GM12878 (cell line): ENCODE data around the gene CCL23. TPM values are rescaled to one million over a fixed set of nuclear protein-coding genes. Genes with fewer than 3 reads are reported as not detected.

Experiments used
- ATAC-seq: fragments of 200-7000 bp; cut with Tn5 transposase; 3 replicates; pipeline ENCODE4 v1.9.1; 2020; ENCODE audit warnings: mild to moderate bottlenecking, moderate library complexity
- BruUV-seq: library from RNA; stranded (reverse); fragments of 400-500 nt; replicated peaks from 2 replicates; lab custom pipeline; 2021; lab: Mats Ljungman, UMichigan
- CTCF ChIA-PET: fragments of 300-600 bp; sonication (Branson Sonifier 250); formaldehyde crosslinking; extraction: SDS; loops from one replicate; lab custom pipeline; 2021; ENCODE audit warnings: inconsistent platforms; lab: Yijun Ruan, JAX
- POLR2A ChIA-PET: fragments of 350-600 bp; formaldehyde crosslinking; extraction: SDS; loops from one replicate; lab custom pipeline; 2021; ENCODE audit warnings: inconsistent platforms; lab: Charles Lee
- RAD21 ChIA-PET: fragments of 300-600 bp; sonication (Branson Sonifier 250); formaldehyde crosslinking; loops from one replicate; lab custom pipeline; 2023; ENCODE audit warnings: antibody characterized with exemption; ENCODE audit not compliant: unreplicated experiment; lab: Charles Lee
- SMC1A ChIA-PET: fragments of 300-600 bp; sonication (Branson Sonifier 250); formaldehyde crosslinking; loops from one replicate; lab custom pipeline; 2023; ENCODE audit not compliant: unreplicated experiment, uncharacterized antibody; lab: Charles Lee
- DNase-seq: peaks from one replicate; pipeline ENCODE4 v3.0.0-alpha.2; 2011; ENCODE audit warnings: low read depth, low spot score
- FAIRE-seq: peaks from 3 replicates; lab custom pipeline; 2011; peaks lifted over from hg19 to GRCh38; lab: Jason Lieb, UNC
- H2AFZ ChIP-seq: 2 replicates; pipeline ENCODE4 v1.6.0; 2011; ENCODE audit warnings: low read depth, low read length, control low read depth; ENCODE audit not compliant: control insufficient read depth
- H3K27ac ChIP-seq: 2 replicates; pipeline ENCODE4 v1.5.1; 2011; ENCODE audit warnings: control low read depth; ENCODE audit not compliant: control insufficient read depth, insufficient read depth
- H3K27me3 ChIP-seq, 2 experiments: replicated peaks in 1 of 2; 2 replicates each; pipeline versions ENCODE4 v1.6.0 to v1.6.1; 2011; ENCODE audit warnings: low read length in 1 of 2; ENCODE audit not compliant: control insufficient read depth in 2 of 2, insufficient read depth in 2 of 2
- H3K36me3 ChIP-seq, 2 experiments: 2 replicates each; pipeline ENCODE4 v1.5.1; 2011; ENCODE audit warnings: low read length in 1 of 2; ENCODE audit not compliant: control insufficient read depth in 2 of 2, insufficient read depth in 2 of 2
- H3K4me1 ChIP-seq: 2 replicates; pipeline ENCODE4 v1.6.1; 2011; ENCODE audit warnings: mild to moderate bottlenecking, low read length, moderate library complexity, mixed read lengths; ENCODE audit not compliant: control insufficient read depth, insufficient read depth
- H3K4me2 ChIP-seq: 2 replicates; pipeline ENCODE4 v1.6.0; 2011; ENCODE audit warnings: control low read depth; ENCODE audit not compliant: control insufficient read depth, insufficient read depth
- H3K4me3 ChIP-seq: fragments of 200-600 bp; sonication (generic); 2 replicates; pipeline ENCODE4 v1.5.1; 2016
- H3K79me2 ChIP-seq: 2 replicates; pipeline ENCODE4 v1.6.0; 2011; ENCODE audit warnings: low read length; ENCODE audit not compliant: control insufficient read depth, insufficient read depth
- H3K9ac ChIP-seq: 2 replicates; pipeline ENCODE4 v1.8.0; 2011; ENCODE audit warnings: low read length, control low read depth, mixed read lengths; ENCODE audit not compliant: control insufficient read depth, insufficient read depth
- H3K9me3 ChIP-seq: replicated peaks from 3 replicates; pipeline ENCODE4 v1.5.1; 2011; ENCODE audit warnings: mild to moderate bottlenecking, low read length; ENCODE audit not compliant: control insufficient read depth, insufficient read depth
- H4K20me1 ChIP-seq: 2 replicates; pipeline ENCODE4 v1.6.0; 2011; ENCODE audit not compliant: control insufficient read depth, insufficient read depth
- CEBPZ ChIP-seq: fragments of 150-350 bp; IDR thresholded peaks from 2 replicates; pipeline ENCODE4 v1.6.1; 2016; ENCODE audit warnings: low read depth, low read length
- MYC ChIP-seq: IDR thresholded peaks from 2 replicates; pipeline ENCODE4 v1.6.1; 2011; ENCODE audit warnings: mild to moderate bottlenecking, low read length, moderate library complexity, inconsistent platforms; ENCODE audit not compliant: insufficient read depth, insufficient replicate concordance, insufficient read length, severe bottlenecking
- NR2C2 ChIP-seq: IDR thresholded peaks from 2 replicates; pipeline ENCODE4 v1.6.1; 2011; ENCODE audit warnings: borderline replicate concordance, low read depth; ENCODE audit not compliant: control insufficient read depth, insufficient read length
- NRF1 ChIP-seq: conservative IDR thresholded peaks from 2 replicates; pipeline ENCODE4 v1.6.1; 2011; ENCODE audit warnings: mild to moderate bottlenecking, low read depth, low read length, improper control_type of control experiment
- RAD51 ChIP-seq: fragments of 450-650 bp; IDR thresholded peaks from 2 replicates; pipeline ENCODE4 v1.6.1; 2016; ENCODE audit warnings: moderate library complexity, mild to moderate bottlenecking, inconsistent platforms
- RCOR1 ChIP-seq: conservative IDR thresholded peaks from 2 replicates; pipeline ENCODE4 v1.6.1; 2012; ENCODE audit warnings: low read depth, low read length, improper control_type of control experiment
- USF1 ChIP-seq: IDR thresholded peaks from 2 replicates; pipeline ENCODE4 v1.6.1; 2011; ENCODE audit warnings: borderline replicate concordance, low read depth, mild to moderate bottlenecking, moderate library complexity, mixed read lengths, low read length; ENCODE audit not compliant: insufficient read depth; ENCODE audit errors: extremely low read length
- ZBED1 ChIP-seq: IDR thresholded peaks from 2 replicates; pipeline ENCODE4 v1.6.1; 2016; ENCODE audit warnings: borderline replicate concordance
- ZBTB33 ChIP-seq: fragments of 450-650 bp; IDR thresholded peaks from 2 replicates; pipeline ENCODE4 v1.6.1; 2017; ENCODE audit warnings: mild to moderate bottlenecking
- ZNF384 ChIP-seq: IDR thresholded peaks from 2 replicates; pipeline ENCODE4 v1.6.1; 2012; ENCODE audit warnings: low read depth, mild to moderate bottlenecking, low read length, improper control_type of control experiment, borderline replicate concordance
- ZNF592 ChIP-seq: fragments of 450-650 bp; IDR thresholded peaks from 2 replicates; pipeline ENCODE4 v1.6.1; 2017; ENCODE audit warnings: mild to moderate bottlenecking, moderate library complexity
- WGBS: methylation state at CpG from one replicate; pipeline ENCODE4 v1.1.6; 2016; ENCODE audit warnings: low lambda C conversion rate; ENCODE audit not compliant: insufficient replicate concordance, insufficient coverage; ENCODE audit errors: missing lambda C conversion rate; 5-methylcytosine and 5-hydroxymethylcytosine counted together
- in situ Hi-C: fragments of 300-500 bp; cut with MboI; formaldehyde crosslinking; loops from 9 replicates; pipeline ENCODE4 v1.14.3; 2018; ENCODE audit warnings: mixed read lengths
- intact Hi-C: fragments of 100-400 bp; cut with micrococcal nuclease; formaldehyde crosslinking; loops from one replicate; pipeline ENCODE4 v1.14.2; 2022; ENCODE audit not compliant: unreplicated experiment
- polyA plus RNA-seq, 11 experiments: library from polyadenylated mRNA; depleted of rRNA in 4 of 11; unstranded in 6 of 11; stranded (reverse) in 5 of 11; fragments of >200 nt; fragmentation: Nextera tagmentation in 4 of 11; fragmentation: Illumina TruSeq in 1 of 11; extraction: Ambion mirVana in 4 of 11; extraction: Trizol in 1 of 11; gene quantifications; 1 replicate in 1 of 11; 2 replicates in 10 of 11; pipeline versions ENCODE4 v1.2.1 to v1.2.3, GENCODE V29; 2011 to 2016; ENCODE audit warnings: inconsistent platforms in 2 of 11, missing spikeins in 2 of 11, low read depth in 1 of 11
- total RNA-seq, 4 experiments: library from RNA; depleted of rRNA in 3 of 4; stranded (reverse); fragments of >200 nt in 3 of 4; fragmentation: Illumina TruSeq in 1 of 4; extraction: Trizol in 1 of 4; gene quantifications; 2 replicates each; pipeline versions ENCODE4 v1.2.1 to v1.2.3, GENCODE V29; 2013 to 2021

The CCL23 gene
- total and polyA plus RNA-seq, 10 of the 15 experiments (the other 5 are each of a cell fraction or from before 2014, with no cell fraction given), result 0.15 to 0.62 (median 0.41) TPM; not detected in 6

- RAD21 ChIA-PET, result interaction anchor here (1.5 kb wide), 1 partner anchor 82 kb away, joined by 5 read pairs; the partner anchor contains the start of gene CCL16
- no peak for DNase-seq
- no peak for FAIRE-seq
- BruUV-seq, result no TSS peak
- H3K9ac ChIP-seq, result no peak within 1 kb of the TSS
- ATAC-seq, result no peak
- SMC1A ChIA-PET, result interaction anchor here (0.9 to 15.8 kb wide), 6 partner anchors 14 to 88 kb away, joined by 3 to 341 read pairs (median 6); partner anchors contain the start of gene CCL16
- TF ChIP-seq ZNF592 (no peak), USF1 (no peak), NRF1 (no peak), ZBTB33 (no peak), CEBPZ (no peak), MYC (no peak), ZNF384 (no peak), ZBED1 (no peak), RCOR1 (no peak), RAD51 (no peak), NR2C2 (no peak)
- TF ChIP-seq, all 136 proteins: peak for 0
- Histone ChIP-seq H3K9me3 (no peaks in the 10 kb centered on the region; the same call in 2 of the 3 replicates), H3K36me3 (no peaks in the 10 kb centered on the region), H3K27me3 (0 out of 4 replicates have a peak, but pooled peaks cover 0 to 2% of the 10 kb centered on the region in 2 experiments), H3K79me2 (no peaks in the 10 kb centered on the region), H4K20me1 (no peaks in the 10 kb centered on the region), H3K4me2 (no peak within 1 kb of the TSS), H3K4me1 (no peaks in the 10 kb centered on the region), H3K4me3 (no peak within 1 kb of the TSS), H2AFZ (no peak within 1 kb of the TSS), H3K27ac (no peak within 1 kb of the TSS)
- ChIA-PET CTCF (interaction anchor here (0.5 to 2.6 kb wide), 6 partner anchors 8 to 109 kb away, joined by 3 to 10 read pairs (median 4); no protein-coding TSS in a partner anchor), POLR2A (no interaction called here)
- intact Hi-C loops, result no loop called here
- in situ Hi-C loops, result no loop called here
- WGBS, result 9% methylated on average over 5 of the region's 5 CpGs
Measured at GRCh38 chr17:36063786-36064541, 46.2 kb upstream of the CCL23 start, which contains the start of gene CCL18. Gene CCL18 (plus strand): TSS chr17:36064272. CDS start chr17:36064343, 71 bp downstream.
